ENCODE data around the gene NHLRC1. TPM values are rescaled to one million over a fixed set of nuclear protein-coding genes. Genes with fewer than 3 reads are reported as not detected.

The NHLRC1 gene
- total RNA-seq, 1 donor from 2014 or later = 1.0 TPM

GRCh38 chr6:18110162-18110561, 12.3 kb downstream of the NHLRC1 start:
- TF ChIP-seq, protein P1, sequence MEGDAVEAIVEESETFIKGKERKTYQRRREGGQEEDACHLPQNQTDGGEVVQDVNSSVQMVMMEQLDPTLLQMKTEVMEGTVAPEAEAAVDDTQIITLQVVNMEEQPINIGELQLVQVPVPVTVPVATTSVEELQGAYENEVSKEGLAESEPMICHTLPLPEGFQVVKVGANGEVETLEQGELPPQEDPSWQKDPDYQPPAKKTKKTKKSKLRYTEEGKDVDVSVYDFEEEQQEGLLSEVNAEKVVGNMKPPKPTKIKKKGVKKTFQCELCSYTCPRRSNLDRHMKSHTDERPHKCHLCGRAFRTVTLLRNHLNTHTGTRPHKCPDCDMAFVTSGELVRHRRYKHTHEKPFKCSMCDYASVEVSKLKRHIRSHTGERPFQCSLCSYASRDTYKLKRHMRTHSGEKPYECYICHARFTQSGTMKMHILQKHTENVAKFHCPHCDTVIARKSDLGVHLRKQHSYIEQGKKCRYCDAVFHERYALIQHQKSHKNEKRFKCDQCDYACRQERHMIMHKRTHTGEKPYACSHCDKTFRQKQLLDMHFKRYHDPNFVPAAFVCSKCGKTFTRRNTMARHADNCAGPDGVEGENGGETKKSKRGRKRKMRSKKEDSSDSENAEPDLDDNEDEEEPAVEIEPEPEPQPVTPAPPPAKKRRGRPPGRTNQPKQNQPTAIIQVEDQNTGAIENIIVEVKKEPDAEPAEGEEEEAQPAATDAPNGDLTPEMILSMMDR (IDR thresholded peaks at IDR 0.05) = no peak
- DNase-seq (ENCODE audit: extremely low spot score, unreplicated experiment) = no peak
- Mint-ChIP-seq H3K9me3 (ENCODE audit: unreplicated experiment) (peaks cover 13% of the 10 kb centered on the region), H3K27ac (ENCODE audit: unreplicated experiment) (no peak overlapping the region), H3K36me3 (ENCODE audit: unreplicated experiment) (peaks cover 4% of the 10 kb centered on the region), H3K4me3 (ENCODE audit: unreplicated experiment) (no peak overlapping the region), H3K4me1 (ENCODE audit: unreplicated experiment) (no peaks in the 10 kb centered on the region), H3K27me3 (ENCODE audit: unreplicated experiment) (peaks cover 2% of the 10 kb centered on the region)

GRCh38 chr6:18107061-18107460, 15.4 kb downstream of the NHLRC1 start:
- no peak overlapping the region for H3K4me3 Mint-ChIP-seq (ENCODE audit: unreplicated experiment)
- no peak overlapping the region for H3K27ac Mint-ChIP-seq (ENCODE audit: unreplicated experiment)
- H3K9me3 Mint-ChIP-seq (ENCODE audit: unreplicated experiment) = peaks cover 13% of the 10 kb centered on the region
- DNase-seq (ENCODE audit: extremely low spot score, unreplicated experiment) = no peak
- peaks cover 8% of the 10 kb centered on the region for H3K27me3 Mint-ChIP-seq (ENCODE audit: unreplicated experiment)
- TF ChIP-seq, protein P1 (IDR thresholded peaks at IDR 0.05) = no peak
- peaks cover 4% of the 10 kb centered on the region for H3K36me3 Mint-ChIP-seq (ENCODE audit: unreplicated experiment)
- no peaks in the 10 kb centered on the region for H3K4me1 Mint-ChIP-seq (ENCODE audit: unreplicated experiment)

GRCh38 chr6:18102783-18103509, 19.5 kb downstream of the NHLRC1 start:
- DNase-seq (ENCODE audit: extremely low spot score, unreplicated experiment) = no peak
- Mint-ChIP-seq H3K27ac (ENCODE audit: unreplicated experiment) (no peak overlapping the region), H3K4me1 (ENCODE audit: unreplicated experiment) (no peaks in the 10 kb centered on the region), H3K36me3 (ENCODE audit: unreplicated experiment) (peaks cover 4% of the 10 kb centered on the region), H3K27me3 (ENCODE audit: unreplicated experiment) (peaks cover 6% of the 10 kb centered on the region), H3K9me3 (ENCODE audit: unreplicated experiment) (peaks cover 13% of the 10 kb centered on the region), H3K4me3 (ENCODE audit: unreplicated experiment) (no peak overlapping the region)
- TF ChIP-seq, protein P1 (IDR thresholded peaks at IDR 0.05) = no peak

- H3K27ac Mint-ChIP-seq (ENCODE audit: unreplicated experiment) = no peak overlapping the region
- H3K4me3 Mint-ChIP-seq (ENCODE audit: unreplicated experiment) = no peak overlapping the region
- H3K27me3 Mint-ChIP-seq (ENCODE audit: unreplicated experiment) = peaks cover 6% of the 10 kb centered on the region
- DNase-seq (ENCODE audit: extremely low spot score, unreplicated experiment) = no peak
- no peaks in the 10 kb centered on the region for H3K4me1 Mint-ChIP-seq (ENCODE audit: unreplicated experiment)
- TF ChIP-seq, protein P1 (IDR thresholded peaks at IDR 0.05) = no peak
- peaks cover 8% of the 10 kb centered on the region for H3K9me3 Mint-ChIP-seq (ENCODE audit: unreplicated experiment)
- peaks cover under 1% of the 10 kb centered on the region for H3K36me3 Mint-ChIP-seq (ENCODE audit: unreplicated experiment)
Measured at GRCh38 chr6:18101873-18102272, 20.6 kb downstream of the NHLRC1 start.

GRCh38 chr6:18101271-18101670, 21.2 kb downstream of the NHLRC1 start:
- H3K4me3 Mint-ChIP-seq (ENCODE audit: unreplicated experiment) = no peak overlapping the region
- no peak for DNase-seq (ENCODE audit: extremely low spot score, unreplicated experiment)
- no peaks in the 10 kb centered on the region for H3K4me1 Mint-ChIP-seq (ENCODE audit: unreplicated experiment)
- H3K27ac Mint-ChIP-seq (ENCODE audit: unreplicated experiment) = no peak overlapping the region
- H3K9me3 Mint-ChIP-seq (ENCODE audit: unreplicated experiment) = peaks cover 6% of the 10 kb centered on the region
- H3K27me3 Mint-ChIP-seq (ENCODE audit: unreplicated experiment) = peaks cover 6% of the 10 kb centered on the region
- no peaks in the 10 kb centered on the region for H3K36me3 Mint-ChIP-seq (ENCODE audit: unreplicated experiment)
- TF ChIP-seq, protein P1 (IDR thresholded peaks at IDR 0.05) = no peak
